GM18511 (cell line): Measurements from ENCODE around the gene PLD1.

ENCODE experiments used
- ATAC-seq: cut with Tn5 transposase; IDR thresholded peaks from one replicate; pipeline ENCODE4 v1.9.1; 2021; ENCODE audit warnings: mild to moderate bottlenecking, moderate library complexity; ENCODE audit not compliant: unreplicated experiment

PLD1 gene

GRCh38 chr3:171678971-171679492, 131.3 kb downstream of the PLD1 start:
- ATAC-seq: no peak

- no peak for ATAC-seq
Observed at GRCh38 chr3:171677706-171678105, 132.6 kb downstream of the PLD1 start.

GRCh38 chr3:171676601-171677175, 133.6 kb downstream of the PLD1 start:
- no peak for ATAC-seq

- ATAC-seq: no peak
Observed at GRCh38 chr3:171673951-171674350, 136.3 kb downstream of the PLD1 start.

- ATAC-seq: no peak
Observed at GRCh38 chr3:171672538-171672937, 137.7 kb downstream of the PLD1 start.

- ATAC-seq: no peak
Observed at GRCh38 chr3:171672124-171672523, 138.2 kb downstream of the PLD1 start.

GRCh38 chr3:171671709-171672108, 138.6 kb downstream of the PLD1 start:
- ATAC-seq: no peak

- no peak for ATAC-seq
Observed at GRCh38 chr3:171666516-171666915, 143.8 kb downstream of the PLD1 start.

- no peak for ATAC-seq
Observed at GRCh38 chr3:171663805-171664204, 146.5 kb downstream of the PLD1 start.

GRCh38 chr3:171661484-171661883, 148.8 kb downstream of the PLD1 start:
- ATAC-seq: no peak

- ATAC-seq: no peak
Observed at GRCh38 chr3:171660188-171660587, 150.1 kb downstream of the PLD1 start.

- no peak for ATAC-seq
Observed at GRCh38 chr3:171658841-171659240, 151.4 kb downstream of the PLD1 start.

- no peak for ATAC-seq
Observed at GRCh38 chr3:171654809-171655208, 155.5 kb downstream of the PLD1 start.

GRCh38 chr3:171654326-171654725, 156.0 kb downstream of the PLD1 start:
- ATAC-seq: no peak

GRCh38 chr3:171653701-171654100, 156.6 kb downstream of the PLD1 start:
- no peak for ATAC-seq

- no peak for ATAC-seq
Observed at GRCh38 chr3:171652932-171653331, 157.4 kb downstream of the PLD1 start.

GRCh38 chr3:171649911-171650592, 160.2 kb downstream of the PLD1 start:
- no peak for ATAC-seq

GRCh38 chr3:171649267-171649666, 161.0 kb downstream of the PLD1 start:
- no peak for ATAC-seq

GRCh38 chr3:171648069-171648468, 162.2 kb downstream of the PLD1 start:
- ATAC-seq: no peak

- peak; percentile 44 for ATAC-seq
Observed at GRCh38 chr3:171646357-171647133, 163.7 kb downstream of the PLD1 start.

- no peak for ATAC-seq
Observed at GRCh38 chr3:171644681-171645080, 165.6 kb downstream of the PLD1 start.

- no peak for ATAC-seq
Observed at GRCh38 chr3:171643681-171644080, 166.6 kb downstream of the PLD1 start.
